GM19452 (cell line): ENCODE measurements around the gene ASTN2.
"Not testable (repeated sequence)": the region's sequence is repeated elsewhere in the genome, so short reads cannot be mapped to it uniquely, and the experiment has no call there.

Source experiments
- ATAC-seq: cut with Tn5 transposase; IDR thresholded peaks from one replicate; pipeline ENCODE4 v1.9.1; 2021; ENCODE audit not compliant: unreplicated experiment

The ASTN2 gene

GRCh38 chr9:116476935-116477381, 937.9 kb downstream of the ASTN2 start:
- ATAC-seq = no peak

DNA sequence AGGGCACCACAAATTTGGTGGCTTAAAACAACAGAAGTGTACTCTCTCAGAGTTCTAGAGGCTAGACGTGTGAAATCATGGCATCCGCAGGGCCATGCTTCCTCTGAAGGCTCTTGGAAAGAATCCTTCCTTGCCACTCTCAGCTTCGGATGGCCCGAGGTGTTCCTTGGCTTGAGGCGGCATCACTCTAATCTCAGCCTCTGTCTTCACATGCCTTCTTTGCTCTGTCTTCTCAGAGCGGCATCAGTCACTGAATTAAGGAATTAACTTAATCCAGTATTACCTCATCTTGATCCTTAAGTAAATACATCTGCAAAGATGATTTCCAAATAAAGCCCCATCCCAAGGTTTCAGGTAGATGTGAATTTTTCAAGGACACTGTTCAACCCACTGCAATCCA, 938.9 kb downstream of the ASTN2 start:
- no peak for ATAC-seq

GRCh38 chr9:116475201-116475600, 939.7 kb downstream of the ASTN2 start:
- no peak for ATAC-seq

- ATAC-seq = no peak
Observed at GRCh38 chr9:116471944-116472506, 942.8 kb downstream of the ASTN2 start.

DNA sequence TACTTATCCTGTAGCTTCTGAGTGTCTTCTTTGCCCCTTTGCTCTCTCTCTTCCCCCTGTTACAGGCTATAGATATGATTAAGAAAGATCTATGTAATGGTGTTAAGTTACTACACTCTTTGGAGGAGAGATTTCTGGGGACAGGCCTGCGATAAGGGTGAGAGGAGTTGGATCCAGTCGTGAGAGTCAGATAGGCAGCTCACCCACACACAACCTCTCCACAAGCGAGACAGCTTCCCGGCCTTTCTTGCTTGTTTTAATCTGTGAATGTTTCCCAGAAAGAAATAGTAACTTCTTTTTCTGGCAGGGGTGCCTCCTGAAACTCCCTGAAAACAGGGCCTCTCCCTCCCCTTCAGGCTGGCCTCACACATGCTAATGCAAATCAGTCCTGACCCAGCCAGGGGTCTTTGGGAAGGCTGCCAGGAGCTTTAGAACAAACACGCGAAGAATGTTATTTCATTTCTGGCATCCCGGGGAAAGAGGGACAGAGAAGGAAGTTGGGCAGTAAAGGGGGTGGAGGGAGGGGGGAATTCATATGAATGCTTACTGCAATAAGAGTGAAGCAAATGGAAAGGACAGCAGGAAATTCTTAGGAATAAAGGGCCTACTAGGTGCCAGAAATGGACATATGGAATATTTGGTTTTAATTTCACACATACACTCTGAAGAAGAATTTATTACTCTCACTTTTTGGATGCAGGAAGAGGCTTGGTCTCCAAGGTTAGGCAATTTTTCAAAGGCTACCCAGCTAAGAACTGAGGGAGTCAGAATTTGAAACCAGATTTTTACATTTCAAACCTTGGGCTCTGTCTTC, 943.6 kb downstream of the ASTN2 start:
- ATAC-seq = no peak

DNA sequence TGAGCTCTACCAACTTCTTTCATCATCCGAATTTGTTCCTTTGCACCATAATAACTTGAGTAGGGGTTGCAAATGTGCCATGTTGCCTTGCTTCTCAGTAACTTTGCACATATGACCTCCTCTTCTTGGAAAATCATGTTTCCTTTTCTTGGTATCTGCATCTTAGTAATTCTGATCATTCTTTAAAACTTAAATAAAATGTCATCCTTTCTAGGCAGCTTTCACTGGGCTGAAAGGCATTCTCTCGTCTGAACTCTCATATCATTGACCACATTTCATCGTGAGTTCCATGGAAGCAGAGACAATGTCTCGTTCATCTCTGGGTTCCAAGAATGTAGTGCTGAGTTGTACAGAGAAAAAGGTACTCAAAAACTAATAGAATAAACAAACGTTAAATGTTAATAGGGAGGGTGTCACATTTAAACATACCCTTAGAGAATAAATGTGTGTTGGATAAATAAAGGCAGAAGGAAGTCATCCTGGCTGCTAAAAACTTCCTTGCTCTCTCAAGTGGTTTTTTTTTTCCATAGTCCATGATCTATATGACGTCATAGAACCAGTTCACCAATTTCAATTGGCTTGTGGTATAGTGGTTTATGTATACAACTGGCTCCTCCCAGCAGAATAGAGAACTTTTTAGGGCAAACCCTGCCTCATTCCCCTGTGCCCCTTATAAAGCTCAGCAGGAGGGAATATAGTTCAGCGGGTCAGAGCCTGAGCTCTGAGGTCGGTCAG, 945.9 kb downstream of the ASTN2 start:
- no peak for ATAC-seq

GRCh38 chr9:116468369-116468768, 946.5 kb downstream of the ASTN2 start:
- ATAC-seq = no peak

- no peak for ATAC-seq
Observed at GRCh38 chr9:116467740-116468351, 947.0 kb downstream of the ASTN2 start.

- no peak for ATAC-seq
Observed at GRCh38 chr9:116466271-116467235, 948.3 kb downstream of the ASTN2 start.

- ATAC-seq = no peak
Observed at GRCh38 chr9:116465576-116466270, 949.1 kb downstream of the ASTN2 start.

DNA sequence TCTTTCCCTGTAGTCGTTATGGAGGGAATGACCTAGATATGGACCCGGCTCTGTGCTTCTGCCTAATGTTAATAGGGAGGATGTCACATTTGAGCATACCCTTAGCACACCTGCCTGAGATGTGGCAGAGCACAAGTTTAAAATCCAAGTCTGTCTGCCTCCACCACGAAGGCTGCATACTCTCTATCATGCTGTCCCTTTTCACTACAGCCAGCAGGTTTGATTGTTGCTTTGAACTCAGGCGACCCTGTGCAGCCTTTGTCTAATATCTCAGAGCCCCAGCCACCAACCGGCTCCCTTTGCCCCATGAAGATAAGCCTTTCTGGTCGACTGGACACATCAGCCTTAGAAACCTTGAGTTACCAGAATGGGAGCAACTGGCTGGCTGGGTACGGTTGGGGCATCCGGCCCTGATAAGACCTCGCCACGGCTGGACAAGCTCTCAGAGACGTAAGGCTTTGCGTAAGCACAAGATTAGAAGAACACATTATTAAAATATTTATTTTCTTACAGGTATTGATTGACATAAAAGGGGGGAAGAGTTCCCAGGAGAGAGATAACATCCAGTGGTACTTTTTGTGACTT, 949.8 kb downstream of the ASTN2 start:
- no peak for ATAC-seq

- no peak for ATAC-seq
Observed at GRCh38 chr9:116464423-116464822, 950.4 kb downstream of the ASTN2 start.

DNA sequence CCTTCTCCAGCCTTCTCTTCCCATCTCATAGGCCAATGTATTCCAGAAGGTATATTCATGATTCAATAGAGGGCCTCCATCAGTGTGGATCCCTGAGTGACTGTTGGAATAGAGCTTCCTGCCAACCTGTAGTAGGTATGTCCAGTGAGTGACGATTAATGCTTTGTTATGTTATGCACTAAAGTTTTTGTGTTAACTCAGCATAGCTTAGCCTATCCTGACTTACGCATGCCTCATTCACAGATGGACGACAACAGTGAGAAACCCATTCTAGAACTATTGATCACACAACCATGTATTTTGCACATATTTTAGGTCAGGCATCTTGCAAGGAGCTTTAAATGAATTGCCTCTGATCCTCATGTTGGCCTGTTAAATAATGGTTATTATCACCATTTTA, 953.2 kb downstream of the ASTN2 start:
- ATAC-seq = no peak

DNA sequence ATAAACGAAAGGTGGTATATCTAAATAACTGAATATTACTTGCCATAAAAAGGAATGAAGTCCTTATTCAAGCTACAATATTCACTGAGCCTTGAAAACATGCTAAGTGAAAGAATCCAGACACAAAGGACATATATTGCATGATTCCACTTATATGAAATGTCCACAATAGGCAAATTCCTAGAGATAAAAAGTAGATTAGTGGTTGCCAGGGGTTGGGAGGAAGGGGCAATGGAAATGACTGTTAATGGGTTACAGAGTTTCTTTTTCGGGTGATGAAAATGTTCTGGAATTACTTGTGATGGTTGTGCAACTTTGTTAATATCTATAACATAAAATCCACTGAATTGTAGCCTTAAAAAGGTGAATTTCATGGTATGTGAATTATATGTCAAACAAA, 954.8 kb downstream of the ASTN2 start:
- ATAC-seq = no peak

DNA sequence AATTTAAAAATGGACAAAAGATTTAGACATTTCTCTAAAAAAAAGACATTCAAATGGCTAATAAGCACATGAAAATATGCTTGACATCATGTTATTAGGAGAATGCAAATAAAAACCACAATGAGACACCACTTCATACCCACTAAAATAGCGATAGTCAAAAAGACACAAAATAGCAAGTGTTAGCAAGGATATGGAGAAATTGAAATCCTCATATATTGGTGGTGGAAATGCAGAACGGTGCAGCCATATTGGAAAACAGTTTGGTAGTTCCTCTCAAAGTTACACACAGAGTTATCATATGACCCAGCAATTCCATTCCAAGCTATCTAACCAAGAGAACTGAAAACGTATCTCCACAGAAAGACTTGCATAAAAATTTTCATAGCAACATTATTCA, 955.3 kb downstream of the ASTN2 start:
- no peak for ATAC-seq

- ATAC-seq = no peak
Observed at GRCh38 chr9:116456490-116457088, 958.3 kb downstream of the ASTN2 start.

GRCh38 chr9:116454539-116454938, 960.3 kb downstream of the ASTN2 start:
- not testable (repeated sequence) for ATAC-seq

DNA sequence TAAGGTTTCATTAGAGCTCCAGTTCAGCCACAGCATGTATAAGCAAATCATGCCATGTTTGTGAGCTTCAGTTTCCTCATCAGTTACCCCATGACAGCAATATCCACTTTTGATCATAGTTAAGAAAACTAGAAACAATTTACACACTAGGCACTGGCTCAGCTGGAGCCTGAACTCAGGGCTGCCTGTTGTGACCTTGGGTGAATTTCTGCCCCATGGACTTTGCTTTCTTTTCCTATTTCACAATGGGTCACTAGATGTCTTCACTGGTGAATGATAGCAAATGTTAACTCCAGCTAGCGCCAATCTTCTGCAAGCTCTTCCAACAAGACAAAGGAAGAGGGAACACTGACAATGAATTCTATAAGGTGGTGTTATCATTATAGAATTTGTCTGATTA, 961.1 kb downstream of the ASTN2 start:
- no peak for ATAC-seq

- no peak for ATAC-seq
Observed at GRCh38 chr9:116452634-116453033, 962.2 kb downstream of the ASTN2 start.
